GM23338 (cell line): ENCODE results near the gene APOBEC2. TPM values are rescaled to one million over a fixed set of nuclear protein-coding genes. Genes with fewer than 3 reads are reported as not detected.

Source experiments
- ATAC-seq: fragments of 200-7000 bp; cut with Tn5 transposase; 3 replicates; pipeline ENCODE4 v1.9.1; 2020
- DNase-seq: peaks from one replicate; pipeline ENCODE4 v3.0.0-alpha.2; 2015; ENCODE audit warnings: low spot score
- H2AFZ ChIP-seq: fragments of 200-600 bp; sonication (generic); 2 replicates; pipeline ENCODE4 v1.8.0; 2016; ENCODE audit warnings: antibody characterized with exemption, mild to moderate bottlenecking, moderate library complexity
- H3F3A ChIP-seq: fragments of 200-600 bp; sonication (generic); replicated peaks from 2 replicates; pipeline ENCODE4 v1.8.0; 2017; ENCODE audit warnings: antibody characterized with exemption, mixed run types, low read depth
- H3K27ac ChIP-seq: fragments of 200-600 bp; sonication (generic); 2 replicates; pipeline ENCODE4 v1.6.1; 2016; ENCODE audit warnings: low read depth
- H3K27me3 ChIP-seq: fragments of 200-600 bp; sonication (generic); 2 replicates; pipeline ENCODE4 v1.8.0; 2016; ENCODE audit warnings: mild to moderate bottlenecking, mixed run types, moderate library complexity; ENCODE audit not compliant: insufficient read depth
- H3K36me3 ChIP-seq: fragments of 200-600 bp; sonication (generic); 2 replicates; pipeline ENCODE4 v1.8.0; 2016; ENCODE audit warnings: mild to moderate bottlenecking; ENCODE audit not compliant: insufficient read depth
- H3K4me1 ChIP-seq: fragments of 200-600 bp; sonication (generic); 2 replicates; pipeline ENCODE4 v1.8.0; 2016; ENCODE audit warnings: mild to moderate bottlenecking, moderate library complexity; ENCODE audit not compliant: insufficient read depth
- H3K4me2 ChIP-seq: fragments of 200-600 bp; sonication (generic); 2 replicates; pipeline ENCODE4 v1.7.1; 2017; ENCODE audit warnings: mixed run types
- H3K4me3 ChIP-seq: fragments of 200-600 bp; sonication (generic); 2 replicates; pipeline ENCODE4 v1.6.1; 2016; ENCODE audit warnings: mixed run types
- H3K79me2 ChIP-seq: fragments of 200-600 bp; sonication (generic); replicated peaks from 2 replicates; pipeline ENCODE4 v1.8.0; 2017; ENCODE audit warnings: mild to moderate bottlenecking; ENCODE audit not compliant: insufficient read depth
- H3K9me2 ChIP-seq: fragments of 200-600 bp; sonication (generic); 2 replicates; pipeline ENCODE4 v1.8.0; 2017; ENCODE audit not compliant: insufficient read depth
- H4K20me1 ChIP-seq: fragments of 200-600 bp; sonication (generic); replicated peaks from 2 replicates; pipeline ENCODE4 v1.8.0; 2017; ENCODE audit warnings: mild to moderate bottlenecking; ENCODE audit not compliant: insufficient read depth
- H3K27ac Mint-ChIP-seq: 2 replicates; pipeline ENCODE4 v1.8.0; 2020; ENCODE audit warnings: inconsistent platforms, mild to moderate bottlenecking, moderate library complexity, mixed read lengths
- H3K27me3 Mint-ChIP-seq: 3 replicates; pipeline ENCODE4 v1.8.0; 2022; ENCODE audit warnings: low read depth, mild to moderate bottlenecking, moderate library complexity, mixed read lengths, inconsistent platforms; ENCODE audit not compliant: insufficient read depth, poor library complexity
- H3K36me3 Mint-ChIP-seq: 3 replicates; pipeline ENCODE4 v1.8.0; 2021; ENCODE audit warnings: low read depth, mild to moderate bottlenecking, inconsistent platforms, moderate library complexity, mixed read lengths
- H3K4me1 Mint-ChIP-seq: 3 replicates; pipeline ENCODE4 v1.8.0; 2020; ENCODE audit warnings: mild to moderate bottlenecking, inconsistent platforms, mixed read lengths
- H3K4me3 Mint-ChIP-seq: 3 replicates; pipeline ENCODE4 v1.8.0; 2021; ENCODE audit warnings: moderate library complexity, mild to moderate bottlenecking, inconsistent platforms, mixed read lengths
- H3K9me3 Mint-ChIP-seq: 3 replicates; pipeline ENCODE4 v1.8.0; 2020; ENCODE audit warnings: moderate library complexity, mild to moderate bottlenecking, inconsistent platforms, mixed read lengths
- CREB1 ChIP-seq: fragments of 250-450 bp; sonication (Bioruptor Pico); IDR thresholded peaks from 2 replicates; pipeline ENCODE4 v1.5.0; 2020; ENCODE audit warnings: low read depth, mild to moderate bottlenecking, moderate library complexity
- EZH2 ChIP-seq: fragments of 200-600 bp; sonication (generic); IDR thresholded peaks from one replicate; pipeline ENCODE4 v1.8.0; 2017; ENCODE audit warnings: antibody characterized with exemption, mild to moderate bottlenecking, low read depth; ENCODE audit not compliant: unreplicated experiment
- EZH2phosphoT487 ChIP-seq: fragments of 200-600 bp; sonication (generic); IDR thresholded peaks from one replicate; pipeline ENCODE4 v1.8.1; 2018; ENCODE audit warnings: antibody characterized with exemption; ENCODE audit not compliant: unreplicated experiment
- JUNB ChIP-seq: IDR thresholded peaks from one replicate; pipeline ENCODE4 v1.6.1; 2016; ENCODE audit warnings: antibody characterized with exemption; ENCODE audit not compliant: unreplicated experiment
- NANOG ChIP-seq: IDR thresholded peaks from 2 replicates; pipeline ENCODE4 v1.6.1; 2016; ENCODE audit warnings: antibody characterized with exemption, borderline replicate concordance
- POLR2AphosphoS5 ChIP-seq: IDR thresholded peaks from 2 replicates; pipeline ENCODE4 v1.6.1; 2016; ENCODE audit warnings: antibody characterized with exemption, low read depth
- STAT1 ChIP-seq: IDR thresholded peaks from one replicate; pipeline ENCODE4 v1.6.1; 2016; ENCODE audit warnings: antibody characterized with exemption; ENCODE audit not compliant: unreplicated experiment
- ZNF114 ChIP-seq: fragments of 250-450 bp; sonication (Bioruptor Pico); IDR thresholded peaks from 2 replicates; pipeline ENCODE4 v1.5.0; 2020; ENCODE audit warnings: mild to moderate bottlenecking, moderate library complexity
- ZNF331 ChIP-seq: fragments of 250-450 bp; sonication (Bioruptor Pico); IDR thresholded peaks from 2 replicates; pipeline ENCODE4 v1.5.0; 2020; ENCODE audit warnings: low read depth, mild to moderate bottlenecking, moderate library complexity
- polyA plus RNA-seq: library from polyadenylated mRNA; unstranded; fragments of >200 nt; fragmentation: Nextera tagmentation; extraction: Ambion mirVana; gene quantifications from 2 replicates; pipeline ENCODE4 v1.2.1, GENCODE V29; 2016
- total RNA-seq: library from RNA; depleted of rRNA; stranded (reverse); fragments of >200 nt; shearing (Covaris generic); gene quantifications from 2 replicates; pipeline ENCODE4 v1.2.3, GENCODE V29; 2014
- TF ChIP-seq, protein P1 (sequence below), 2 experiments: fragments of 200-600 bp in 1 of 2; sonication (generic) in 1 of 2; conservative IDR thresholded peaks; 2 replicates each; pipeline versions ENCODE4 v1.5.1 to v1.6.1; 2016 to 2017; ENCODE audit warnings: antibody characterized with exemption in 2 of 2, low read depth in 2 of 2, mild to moderate bottlenecking in 2 of 2, moderate library complexity in 1 of 2
- TF ChIP-seq, protein P2 (sequence below): IDR thresholded peaks from one replicate; pipeline ENCODE4 v1.6.1; 2018; ENCODE audit warnings: antibody characterized with exemption; ENCODE audit not compliant: unreplicated experiment
- TF ChIP-seq, protein P3 (sequence below): IDR thresholded peaks from 2 replicates; pipeline ENCODE4 v1.6.1; 2016; ENCODE audit warnings: antibody characterized with exemption

APOBEC2 gene
- total and polyA plus RNA-seq, 2 experiments from 2014 or later, result 2.4 TPM; not detected in 1

DNA sequence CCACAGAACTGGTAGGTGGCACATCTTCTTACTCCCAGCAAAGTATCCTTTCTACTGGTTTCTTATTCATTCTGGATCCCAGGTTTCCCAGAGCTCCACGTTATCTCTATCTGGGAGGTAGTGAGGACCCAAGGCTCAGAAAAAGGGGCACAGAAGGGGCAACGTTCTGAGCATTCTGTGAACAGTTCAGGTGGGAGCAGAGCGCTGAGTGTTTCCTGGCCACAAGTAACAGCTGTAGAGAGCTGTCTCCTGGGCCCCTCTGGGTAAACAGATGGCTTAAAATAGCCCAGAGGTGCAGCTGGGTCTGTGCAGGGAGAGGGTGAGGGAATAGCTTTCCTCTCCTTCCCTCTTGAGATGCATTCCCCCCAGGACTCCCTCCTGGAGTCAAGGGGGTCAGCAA is 2.1 kb downstream of the APOBEC2 start:
- Histone ChIP-seq H3K9me2 (no peaks in the 10 kb centered on the region), H3K27ac (no peak overlapping the region), H3K4me3 (no peak overlapping the region), H2AFZ (no peak overlapping the region), H3K4me1 (peaks cover 12% of the 10 kb centered on the region), H3K4me2 (no peak overlapping the region), H3K27me3 (no peaks in the 10 kb centered on the region), H3F3A (no peaks in the 10 kb centered on the region), H3K36me3 (no peaks in the 10 kb centered on the region), H4K20me1 (no peaks in the 10 kb centered on the region), H3K79me2 (no peaks in the 10 kb centered on the region)
- Mint-ChIP-seq H3K27me3 (peaks cover 2% of the 10 kb centered on the region), H3K9me3 (no peaks in the 10 kb centered on the region), H3K36me3 (no peaks in the 10 kb centered on the region), H3K27ac (no peak overlapping the region), H3K4me3 (no peak overlapping the region), H3K4me1 (peaks cover 27% of the 10 kb centered on the region)
- DNase-seq (no peak), ATAC-seq (no peak)
- TF ChIP-seq EZH2 (no peak), STAT1 (no peak), POLR2AphosphoS5 (no peak), NANOG (no peak), EZH2phosphoT487 (no peak), ZNF331 (CRISPR knock-in tag) (no peak), JUNB (no peak), CREB1 (CRISPR knock-in tag) (no peak), ZNF114 (CRISPR knock-in tag) (no peak)
- TF ChIP-seq, protein P1, sequence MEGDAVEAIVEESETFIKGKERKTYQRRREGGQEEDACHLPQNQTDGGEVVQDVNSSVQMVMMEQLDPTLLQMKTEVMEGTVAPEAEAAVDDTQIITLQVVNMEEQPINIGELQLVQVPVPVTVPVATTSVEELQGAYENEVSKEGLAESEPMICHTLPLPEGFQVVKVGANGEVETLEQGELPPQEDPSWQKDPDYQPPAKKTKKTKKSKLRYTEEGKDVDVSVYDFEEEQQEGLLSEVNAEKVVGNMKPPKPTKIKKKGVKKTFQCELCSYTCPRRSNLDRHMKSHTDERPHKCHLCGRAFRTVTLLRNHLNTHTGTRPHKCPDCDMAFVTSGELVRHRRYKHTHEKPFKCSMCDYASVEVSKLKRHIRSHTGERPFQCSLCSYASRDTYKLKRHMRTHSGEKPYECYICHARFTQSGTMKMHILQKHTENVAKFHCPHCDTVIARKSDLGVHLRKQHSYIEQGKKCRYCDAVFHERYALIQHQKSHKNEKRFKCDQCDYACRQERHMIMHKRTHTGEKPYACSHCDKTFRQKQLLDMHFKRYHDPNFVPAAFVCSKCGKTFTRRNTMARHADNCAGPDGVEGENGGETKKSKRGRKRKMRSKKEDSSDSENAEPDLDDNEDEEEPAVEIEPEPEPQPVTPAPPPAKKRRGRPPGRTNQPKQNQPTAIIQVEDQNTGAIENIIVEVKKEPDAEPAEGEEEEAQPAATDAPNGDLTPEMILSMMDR (conservative IDR thresholded peaks at IDR 0.05; ENCODE audit: low read depth in 2 of 2), result no peak
- TF ChIP-seq, protein P2, sequence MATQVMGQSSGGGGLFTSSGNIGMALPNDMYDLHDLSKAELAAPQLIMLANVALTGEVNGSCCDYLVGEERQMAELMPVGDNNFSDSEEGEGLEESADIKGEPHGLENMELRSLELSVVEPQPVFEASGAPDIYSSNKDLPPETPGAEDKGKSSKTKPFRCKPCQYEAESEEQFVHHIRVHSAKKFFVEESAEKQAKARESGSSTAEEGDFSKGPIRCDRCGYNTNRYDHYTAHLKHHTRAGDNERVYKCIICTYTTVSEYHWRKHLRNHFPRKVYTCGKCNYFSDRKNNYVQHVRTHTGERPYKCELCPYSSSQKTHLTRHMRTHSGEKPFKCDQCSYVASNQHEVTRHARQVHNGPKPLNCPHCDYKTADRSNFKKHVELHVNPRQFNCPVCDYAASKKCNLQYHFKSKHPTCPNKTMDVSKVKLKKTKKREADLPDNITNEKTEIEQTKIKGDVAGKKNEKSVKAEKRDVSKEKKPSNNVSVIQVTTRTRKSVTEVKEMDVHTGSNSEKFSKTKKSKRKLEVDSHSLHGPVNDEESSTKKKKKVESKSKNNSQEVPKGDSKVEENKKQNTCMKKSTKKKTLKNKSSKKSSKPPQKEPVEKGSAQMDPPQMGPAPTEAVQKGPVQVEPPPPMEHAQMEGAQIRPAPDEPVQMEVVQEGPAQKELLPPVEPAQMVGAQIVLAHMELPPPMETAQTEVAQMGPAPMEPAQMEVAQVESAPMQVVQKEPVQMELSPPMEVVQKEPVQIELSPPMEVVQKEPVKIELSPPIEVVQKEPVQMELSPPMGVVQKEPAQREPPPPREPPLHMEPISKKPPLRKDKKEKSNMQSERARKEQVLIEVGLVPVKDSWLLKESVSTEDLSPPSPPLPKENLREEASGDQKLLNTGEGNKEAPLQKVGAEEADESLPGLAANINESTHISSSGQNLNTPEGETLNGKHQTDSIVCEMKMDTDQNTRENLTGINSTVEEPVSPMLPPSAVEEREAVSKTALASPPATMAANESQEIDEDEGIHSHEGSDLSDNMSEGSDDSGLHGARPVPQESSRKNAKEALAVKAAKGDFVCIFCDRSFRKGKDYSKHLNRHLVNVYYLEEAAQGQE, result no peak
- TF ChIP-seq, protein P3, sequence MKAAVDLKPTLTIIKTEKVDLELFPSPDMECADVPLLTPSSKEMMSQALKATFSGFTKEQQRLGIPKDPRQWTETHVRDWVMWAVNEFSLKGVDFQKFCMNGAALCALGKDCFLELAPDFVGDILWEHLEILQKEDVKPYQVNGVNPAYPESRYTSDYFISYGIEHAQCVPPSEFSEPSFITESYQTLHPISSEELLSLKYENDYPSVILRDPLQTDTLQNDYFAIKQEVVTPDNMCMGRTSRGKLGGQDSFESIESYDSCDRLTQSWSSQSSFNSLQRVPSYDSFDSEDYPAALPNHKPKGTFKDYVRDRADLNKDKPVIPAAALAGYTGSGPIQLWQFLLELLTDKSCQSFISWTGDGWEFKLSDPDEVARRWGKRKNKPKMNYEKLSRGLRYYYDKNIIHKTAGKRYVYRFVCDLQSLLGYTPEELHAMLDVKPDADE, result no peak
